ENCODE results near the gene RSRC1. TPM values are rescaled to one million over a fixed set of nuclear protein-coding genes. Genes with fewer than 3 reads are reported as not detected.

The RSRC1 gene
- total RNA-seq, 1 experiment from 2014 or later: 60.3 TPM

DNA sequence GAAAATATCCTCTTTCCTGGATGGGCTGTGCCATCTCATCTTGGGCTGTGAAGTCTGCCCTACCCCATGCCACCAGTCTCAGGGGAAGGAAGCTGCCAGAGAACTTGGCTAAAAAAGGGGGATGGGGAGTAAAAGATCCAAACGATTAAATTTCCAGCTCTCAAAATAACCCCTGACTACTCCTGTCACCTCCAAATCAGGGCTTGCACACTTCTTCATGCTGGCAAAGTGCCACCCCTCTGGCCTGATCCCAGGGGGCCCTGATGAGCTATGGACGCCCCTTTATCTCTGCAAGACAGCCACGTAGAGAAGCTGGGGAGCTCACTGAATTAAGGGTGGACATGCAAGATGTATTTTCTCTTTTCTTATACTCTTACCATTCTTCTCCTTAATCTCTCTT, 459.9 kb downstream of the RSRC1 start:
- Histone ChIP-seq H3K4me1 (replicated peaks; ENCODE audit: insufficient read depth) (peaks cover 5% of the 10 kb centered on the region; the same call in 1 of the 2 replicates), H4K20me1 (ENCODE audit: insufficient read depth) (0 out of 2 replicates have a peak, but pooled peaks cover 3% of the 10 kb centered on the region), H2AFZ (no peak overlapping the region), H3K79me2 (ENCODE audit: low read depth) (peaks cover 7% of the 10 kb centered on the region; the same call in 1 of the 2 replicates), H3K27ac (no peak overlapping the region), H3K4me3 (no peak overlapping the region), H3F3A (ENCODE audit: insufficient read depth, low read depth) (peaks cover 2% of the 10 kb centered on the region; the same call in 1 of the 2 replicates), H3K27me3 (ENCODE audit: insufficient read depth, low read depth) (no peaks in the 10 kb centered on the region), H3K9me2 (ENCODE audit: insufficient read depth) (no peaks in the 10 kb centered on the region), H3K9me3 (ENCODE audit: insufficient read depth, low read depth) (no peaks in the 10 kb centered on the region), H3K36me3 (ENCODE audit: low read depth) (no peaks in the 10 kb centered on the region), H3K4me2 (no peak overlapping the region)
- no peak for TF ChIP-seq EZH2 (IDR thresholded peaks at IDR 0.05; ENCODE audit: low read depth)
- TF ChIP-seq, protein P1, sequence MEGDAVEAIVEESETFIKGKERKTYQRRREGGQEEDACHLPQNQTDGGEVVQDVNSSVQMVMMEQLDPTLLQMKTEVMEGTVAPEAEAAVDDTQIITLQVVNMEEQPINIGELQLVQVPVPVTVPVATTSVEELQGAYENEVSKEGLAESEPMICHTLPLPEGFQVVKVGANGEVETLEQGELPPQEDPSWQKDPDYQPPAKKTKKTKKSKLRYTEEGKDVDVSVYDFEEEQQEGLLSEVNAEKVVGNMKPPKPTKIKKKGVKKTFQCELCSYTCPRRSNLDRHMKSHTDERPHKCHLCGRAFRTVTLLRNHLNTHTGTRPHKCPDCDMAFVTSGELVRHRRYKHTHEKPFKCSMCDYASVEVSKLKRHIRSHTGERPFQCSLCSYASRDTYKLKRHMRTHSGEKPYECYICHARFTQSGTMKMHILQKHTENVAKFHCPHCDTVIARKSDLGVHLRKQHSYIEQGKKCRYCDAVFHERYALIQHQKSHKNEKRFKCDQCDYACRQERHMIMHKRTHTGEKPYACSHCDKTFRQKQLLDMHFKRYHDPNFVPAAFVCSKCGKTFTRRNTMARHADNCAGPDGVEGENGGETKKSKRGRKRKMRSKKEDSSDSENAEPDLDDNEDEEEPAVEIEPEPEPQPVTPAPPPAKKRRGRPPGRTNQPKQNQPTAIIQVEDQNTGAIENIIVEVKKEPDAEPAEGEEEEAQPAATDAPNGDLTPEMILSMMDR (conservative IDR thresholded peaks at IDR 0.05): no peak
- no TSS peak for BruUV-seq (replicated peaks)
- ChIA-PET POLR2A (ENCODE audit: unreplicated experiment) (no interaction called here), CTCF (interaction anchor here (0.6 kb wide), 1 partner anchor 1022 kb away, joined by 3 read pairs; no protein-coding TSS in a partner anchor)
- intact Hi-C loops (cut with micrococcal nuclease; ENCODE audit: unreplicated experiment): loop anchor here (2.0 to 5.0 kb wide), 3 partner anchors 73 to 233 kb away; partner anchors contain the start of genes GFM1 and MFSD1
- DNase-seq: no peak

DNA sequence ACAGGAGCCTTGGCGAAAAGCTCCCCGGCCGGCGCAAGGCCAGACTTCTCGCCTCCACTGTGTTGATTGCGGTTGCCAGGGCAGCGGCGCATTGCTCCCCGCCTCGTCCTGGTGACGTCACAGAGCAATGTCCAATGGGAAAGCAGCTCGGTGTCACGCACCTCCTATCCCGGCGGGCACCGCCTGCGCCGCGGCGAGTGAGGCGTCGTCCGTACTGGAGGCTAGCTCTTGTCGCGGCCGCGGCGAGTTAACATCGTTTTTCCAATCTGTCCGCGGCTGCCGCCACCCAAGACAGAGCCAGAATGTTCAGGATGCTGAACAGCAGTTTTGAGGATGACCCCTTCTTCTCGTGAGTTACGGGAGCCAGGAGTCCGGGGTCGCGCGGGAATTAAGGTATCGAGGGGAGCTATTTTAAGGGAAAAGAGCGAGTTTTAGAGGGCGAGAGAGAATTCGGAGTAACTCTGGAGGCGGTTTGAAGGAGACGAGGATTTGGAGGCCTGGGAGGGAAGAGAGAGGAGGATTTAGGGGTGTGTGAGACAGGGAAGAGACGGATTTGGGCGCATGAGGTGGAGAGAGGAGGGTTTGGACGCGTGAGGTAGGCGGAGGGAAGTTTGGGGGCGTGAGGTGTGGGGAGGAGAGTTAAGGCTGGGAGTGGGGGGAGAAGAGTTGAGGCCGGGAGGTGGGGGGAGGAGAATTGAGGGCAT, 461.3 kb downstream of the RSRC1 start, which contains the start of gene MLF1:
Gene MLF1 (plus strand): TSS at position 196 of the 704 bp plus-strand sequence. CDS start 107 bp downstream, at position 303.
- Histone ChIP-seq H4K20me1 (ENCODE audit: insufficient read depth) (0 out of 2 replicates have a peak, but pooled peaks cover 9% of the 10 kb centered on the region), H3K4me1 (replicated peaks; ENCODE audit: insufficient read depth) (peaks cover 5% of the 10 kb centered on the region; the same call in 1 of the 2 replicates), H3K4me3 (peak within 1 kb of the TSS; percentile 94), H3K79me2 (ENCODE audit: low read depth) (peaks cover 7% of the 10 kb centered on the region; the same call in 1 of the 2 replicates), H3K27me3 (ENCODE audit: insufficient read depth, low read depth) (no peaks in the 10 kb centered on the region), H2AFZ (peak within 1 kb of the TSS; percentile 100), H3F3A (ENCODE audit: insufficient read depth, low read depth) (peaks cover 5% of the 10 kb centered on the region; the same call in 1 of the 2 replicates), H3K4me2 (peak within 1 kb of the TSS; percentile 97), H3K36me3 (ENCODE audit: low read depth) (no peaks in the 10 kb centered on the region), H3K9me2 (ENCODE audit: insufficient read depth) (no peaks in the 10 kb centered on the region), H3K27ac (peak within 1 kb of the TSS; percentile 52), H3K9me3 (ENCODE audit: insufficient read depth, low read depth) (no peaks in the 10 kb centered on the region)
- intact Hi-C loops (cut with micrococcal nuclease; ENCODE audit: unreplicated experiment): loop anchor here (2.0 to 5.0 kb wide), 3 partner anchors 71 to 232 kb away; partner anchors contain the start of genes GFM1 and MFSD1
- BruUV-seq (replicated peaks): no TSS peak
- ChIA-PET CTCF (interaction anchor here (0.6 to 1.0 kb wide), 5 partner anchors 11 to 1038 kb away, joined by 3 read pairs; partner anchors contain the start of gene GFM1), POLR2A (ENCODE audit: unreplicated experiment) (interaction anchor here (0.6 to 1.2 kb wide), 13 partner anchors 28 to 1211 kb away, joined by 3 to 7 read pairs (median 4); partner anchors contain the start of gene GFM1)
- DNase-seq: peak; percentile 90 to 98
- TF ChIP-seq, protein P1 (conservative IDR thresholded peaks at IDR 0.05): no peak
- no peak for TF ChIP-seq EZH2 (IDR thresholded peaks at IDR 0.05; ENCODE audit: low read depth)

DNA sequence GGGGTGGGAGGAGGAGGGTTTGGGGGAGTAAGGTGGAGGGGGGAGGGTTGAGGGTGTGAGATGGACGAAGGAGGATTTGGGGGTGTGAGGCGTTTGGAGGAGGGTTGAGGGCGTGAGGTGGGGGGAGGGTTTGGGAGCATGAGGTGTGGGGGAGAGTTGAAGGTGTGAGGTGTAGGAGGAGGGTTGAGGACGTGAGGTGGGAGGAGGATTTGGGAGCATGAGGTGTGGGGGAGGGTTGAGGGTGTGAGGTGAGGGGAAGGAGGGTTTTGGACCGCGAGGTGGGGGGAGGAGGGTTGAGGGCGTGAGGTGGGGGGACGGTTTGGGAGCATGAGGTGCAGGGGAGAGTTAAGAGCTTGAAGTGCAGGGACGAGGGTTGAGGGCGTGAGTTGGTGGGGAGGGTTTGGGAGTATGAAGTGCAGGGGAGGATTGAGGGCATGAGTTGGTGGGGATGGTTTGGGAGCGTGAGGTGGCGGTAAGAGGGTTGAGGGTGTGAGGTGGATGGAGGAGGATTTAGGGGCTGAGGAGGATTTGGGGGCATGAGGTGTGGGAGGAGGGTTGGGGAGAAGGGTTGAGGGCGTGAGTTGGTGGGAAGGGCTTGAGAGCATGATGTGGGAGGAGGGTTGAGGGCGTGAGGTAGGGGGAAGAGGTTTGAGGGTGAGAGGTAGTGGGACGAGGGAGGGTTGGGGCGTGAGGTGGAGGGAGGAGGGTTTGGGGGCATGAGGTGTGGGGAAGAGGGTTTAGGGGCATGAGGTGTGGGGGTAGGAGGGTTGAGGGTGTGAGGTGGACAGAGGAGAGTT, 462.3 kb downstream of the RSRC1 start:
- H3F3A ChIP-seq (ENCODE audit: insufficient read depth, low read depth): peaks cover 5% of the 10 kb centered on the region; the same call in 1 of the 2 replicates
- DNase-seq: no peak
- peak overlapping the region; percentile 97 for H3K4me2 ChIP-seq
- H3K9me3 ChIP-seq (ENCODE audit: insufficient read depth, low read depth): no peaks in the 10 kb centered on the region
- peaks cover 5% of the 10 kb centered on the region; the same call in 1 of the 2 replicates for H3K4me1 ChIP-seq (replicated peaks; ENCODE audit: insufficient read depth)
- no peak overlapping the region for H2AFZ ChIP-seq
- no peak overlapping the region for H3K4me3 ChIP-seq
- H3K27me3 ChIP-seq (ENCODE audit: insufficient read depth, low read depth): no peaks in the 10 kb centered on the region
- 0 out of 2 replicates have a peak, but pooled peaks cover 9% of the 10 kb centered on the region for H4K20me1 ChIP-seq (ENCODE audit: insufficient read depth)
- no peaks in the 10 kb centered on the region for H3K9me2 ChIP-seq (ENCODE audit: insufficient read depth)
- POLR2A ChIA-PET (ENCODE audit: unreplicated experiment): no interaction called here
- H3K27ac ChIP-seq: no peak overlapping the region
- H3K79me2 ChIP-seq (ENCODE audit: low read depth): peaks cover 7% of the 10 kb centered on the region; the same call in 1 of the 2 replicates
- TF ChIP-seq EZH2 (IDR thresholded peaks at IDR 0.05; ENCODE audit: low read depth): no peak
- TF ChIP-seq, protein P1 (conservative IDR thresholded peaks at IDR 0.05): no peak
- H3K36me3 ChIP-seq (ENCODE audit: low read depth): no peaks in the 10 kb centered on the region
- CTCF ChIA-PET: no interaction called here
- intact Hi-C loops (cut with micrococcal nuclease; ENCODE audit: unreplicated experiment): loop anchor here (2.0 to 5.0 kb wide), 3 partner anchors 70 to 231 kb away; partner anchors contain the start of genes GFM1 and MFSD1
- BruUV-seq (replicated peaks): no TSS peak

Measured in PC-9 (cell line).